Right cardiac atrium (tissue), 5 donors: ENCODE data around the gene PPP1R27. TPM values are rescaled to one million over a fixed set of nuclear protein-coding genes. Genes with fewer than 3 reads are reported as not detected.

Experiments used
- ATAC-seq, 2 donors: fragments of 200-7000 bp; cut with Tn5 transposase; one replicate each; pipeline versions ENCODE4 v1.8.0 to v1.9.1; 2020; ENCODE audit warnings: moderate library complexity in 2 of 2, mild to moderate bottlenecking in 1 of 2
- DNase-seq, 3 donors: peaks; one replicate each; pipeline ENCODE4 v3.0.0-alpha.2; 2020
- H3K27ac ChIP-seq: one replicate; pipeline ENCODE4 v1.5.1; 2013; ENCODE audit warnings: mild to moderate bottlenecking, low read length, control low read depth, moderate library complexity
- H3K27me3 ChIP-seq: one replicate; pipeline ENCODE4 v1.6.1; 2013; ENCODE audit not compliant: control insufficient read depth, insufficient read depth
- H3K4me1 ChIP-seq: one replicate; pipeline ENCODE4 v1.6.1; 2013; ENCODE audit warnings: low read length; ENCODE audit not compliant: control insufficient read depth, insufficient read depth
- H3K4me3 ChIP-seq: one replicate; pipeline ENCODE4 v1.5.1; 2013; ENCODE audit warnings: low read length, control low read depth
- H3K9me3 ChIP-seq: one replicate; pipeline ENCODE4 v1.6.1; 2013; ENCODE audit warnings: low read length; ENCODE audit not compliant: control insufficient read depth
- WGBS: extraction: QIAGEN DNeasy Blood & Tissue Kit; methylation state at CpG from one replicate; pipeline ENCODE4 v1.1.7; 2013; 5-methylcytosine and 5-hydroxymethylcytosine counted together
- intact Hi-C, 4 donors: fragments of 100-400 bp; cut with DNase I; formaldehyde crosslinking; loops; one replicate each; pipeline versions ENCODE4 v1.11.0 to v1.14.0; 2022 to 2023
- polyA plus RNA-seq: library from polyadenylated mRNA; stranded (reverse); fragments of 200-250 nt; gene quantifications from one replicate; pipeline ENCODE4 v1.2.3, GENCODE V29; 2013
- total RNA-seq, 4 donors: library from RNA; stranded (reverse); fragmentation: NEBNext Ultra II Directional; extraction: Animal tissue kit (Norgen Biotek cat#: 25700); gene quantifications; one replicate each; pipeline ENCODE4 v1.2.1, GENCODE V29; 2021
- donor health status: healthy with polysubstance abuse.
- donor health status: DM: no; HTN: yes; CAD: no.
- donor health status: DM: no; HTN: no; CAD: no.
- donor health status: DM: no; HTN: yes; CAD: no; lungs with severe emphysema.
- donor health status: DM: yes; HTN: yes; CAD: no.

PPP1R27 gene
- total and polyA plus RNA-seq, 5 donors, result 0.85 TPM; not detected in 4

- peak in 1 of 3 donors; percentile 0 for DNase-seq
- 88% methylated on average over 3 of the region's 3 CpGs for WGBS
- no peaks in the 10 kb centered on the region for H3K27me3 ChIP-seq
- no peak overlapping the region for H3K27ac ChIP-seq
- H3K4me1 ChIP-seq, result no peaks in the 10 kb centered on the region
- H3K9me3 ChIP-seq, result no peaks in the 10 kb centered on the region
- intact Hi-C loops, result no loop called here
- H3K4me3 ChIP-seq, result no peak overlapping the region
- no peak for ATAC-seq
Observed at GRCh38 chr17:81794074-81794476, 40.8 kb downstream of the PPP1R27 start.

- ATAC-seq (peak in 1 of 2 donors; percentile 13), DNase-seq (no peak)
- 90% methylated on average over 8 of the region's 8 CpGs for WGBS
- intact Hi-C loops, result no loop called here
- no peaks in the 10 kb centered on the region for H3K27me3 ChIP-seq
- H3K27ac ChIP-seq, result no peak overlapping the region
- H3K4me3 ChIP-seq, result no peak overlapping the region
- no peaks in the 10 kb centered on the region for H3K9me3 ChIP-seq
- H3K4me1 ChIP-seq, result no peaks in the 10 kb centered on the region
Observed at GRCh38 chr17:81792675-81793615, 41.9 kb downstream of the PPP1R27 start.

Other genes with a start within 250 kb of the PPP1R27 start
- 100 to 1,000 TPM in 1 of 4 donors, 10 to 100 TPM in 3; 83.5 to 106 (median 89.5) TPM for gene NPLOC4, start 197.9 kb downstream of the PPP1R27 start, total RNA-seq
- 36.8 TPM for gene NPLOC4, start 197.9 kb downstream of the PPP1R27 start, polyA plus RNA-seq
- under 1 TPM in 2 of 4 donors, not detected in 2; 0.24 to 0.31 TPM for gene TSPAN10, start 197.9 kb downstream of the PPP1R27 start, total RNA-seq
- gene TSPAN10, start 197.9 kb downstream of the PPP1R27 start, polyA plus RNA-seq, result 0.27 TPM
- gene PDE6G, start 178.5 kb downstream of the PPP1R27 start, total RNA-seq, result under 1 TPM in 1 of 4 donors, not detected in 3; 0.41 TPM
- not detected for gene PDE6G, start 178.5 kb downstream of the PPP1R27 start, polyA plus RNA-seq
- gene OXLD1, start 168.4 kb downstream of the PPP1R27 start, total RNA-seq, result 10 to 100 TPM; 20.7 to 27.9 (median 24.6) TPM
- gene OXLD1, start 168.4 kb downstream of the PPP1R27 start, polyA plus RNA-seq, result 41.0 TPM
- gene CCDC137, start 168.3 kb downstream of the PPP1R27 start, total RNA-seq, result 1 to 10 TPM; 5.0 to 7.8 (median 6.7) TPM
- 10.9 TPM for gene CCDC137, start 168.3 kb downstream of the PPP1R27 start, polyA plus RNA-seq
- 10 to 100 TPM; 13.2 to 24.4 (median 16.8) TPM for gene ARL16, start 151.3 kb downstream of the PPP1R27 start, total RNA-seq
- 20.9 TPM for gene ARL16, start 151.3 kb downstream of the PPP1R27 start, polyA plus RNA-seq
- 10 to 100 TPM; 42.1 to 50.3 (median 47.9) TPM for gene HGS, start 151.0 kb downstream of the PPP1R27 start, total RNA-seq
- gene HGS, start 151.0 kb downstream of the PPP1R27 start, polyA plus RNA-seq, result 48.6 TPM
- 100 to 1,000 TPM in 3 of 4 donors, 10 to 100 TPM in 1; 83.3 to 142 (median 112) TPM for gene MRPL12, start 131.7 kb downstream of the PPP1R27 start, total RNA-seq
- gene MRPL12, start 131.7 kb downstream of the PPP1R27 start, polyA plus RNA-seq, result 310 TPM
- 10 to 100 TPM in 1 of 4 donors, 1 to 10 TPM in 3; 5.9 to 11.4 (median 9.6) TPM for gene SLC25A10, start 122.8 kb downstream of the PPP1R27 start, total RNA-seq
- 18.6 TPM for gene SLC25A10, start 122.8 kb downstream of the PPP1R27 start, polyA plus RNA-seq
- not detected for gene GCGR, start 30.9 kb downstream of the PPP1R27 start, total RNA-seq
- not detected for gene GCGR, start 30.9 kb downstream of the PPP1R27 start, polyA plus RNA-seq
- 100 to 1,000 TPM in 2 of 4 donors, 10 to 100 TPM in 2; 88.1 to 120 (median 96.5) TPM for gene MCRIP1, start 1.8 kb downstream of the PPP1R27 start, total RNA-seq
- 146 TPM for gene MCRIP1, start 1.8 kb downstream of the PPP1R27 start, polyA plus RNA-seq
- gene P4HB, start 25.5 kb upstream of the PPP1R27 start, total RNA-seq, result 100 to 1,000 TPM; 272 to 375 (median 350) TPM
- gene P4HB, start 25.5 kb upstream of the PPP1R27 start, polyA plus RNA-seq, result 278 TPM
- 100 to 1,000 TPM; 113 to 217 (median 142) TPM for gene ARHGDIA, start 36.3 kb upstream of the PPP1R27 start, total RNA-seq
- gene ARHGDIA, start 36.3 kb upstream of the PPP1R27 start, polyA plus RNA-seq, result 101 TPM
- 10 to 100 TPM; 32.5 to 46.2 (median 39.1) TPM for gene ALYREF, start 56.5 kb upstream of the PPP1R27 start, total RNA-seq
- 18.9 TPM for gene ALYREF, start 56.5 kb upstream of the PPP1R27 start, polyA plus RNA-seq
- gene ANAPC11, start 56.7 kb upstream of the PPP1R27 start, total RNA-seq, result 100 to 1,000 TPM; 135 to 167 (median 148) TPM
- 338 TPM for gene ANAPC11, start 56.7 kb upstream of the PPP1R27 start, polyA plus RNA-seq
- under 1 TPM; 0.14 to 0.53 (median 0.29) TPM for gene NPB, start 67.2 kb upstream of the PPP1R27 start, total RNA-seq
- gene NPB, start 67.2 kb upstream of the PPP1R27 start, polyA plus RNA-seq, result 0.32 TPM
- 10 to 100 TPM; 16.7 to 24.8 (median 18.6) TPM for gene PCYT2, start 76.3 kb upstream of the PPP1R27 start, total RNA-seq
- 28.5 TPM for gene PCYT2, start 76.3 kb upstream of the PPP1R27 start, polyA plus RNA-seq
- gene SIRT7, start 83.1 kb upstream of the PPP1R27 start, total RNA-seq, result 10 to 100 TPM in 1 of 4 donors, 1 to 10 TPM in 3; 7.6 to 10.1 (median 8.9) TPM
- 7.3 TPM for gene SIRT7, start 83.1 kb upstream of the PPP1R27 start, polyA plus RNA-seq
- gene MAFG, start 92.7 kb upstream of the PPP1R27 start, total RNA-seq, result 10 to 100 TPM; 16.6 to 28.9 (median 26.0) TPM
- gene MAFG, start 92.7 kb upstream of the PPP1R27 start, polyA plus RNA-seq, result 18.4 TPM
- gene PYCR1, start 102.2 kb upstream of the PPP1R27 start, total RNA-seq, result 1 to 10 TPM; 2.7 to 8.5 (median 6.7) TPM
- gene PYCR1, start 102.2 kb upstream of the PPP1R27 start, polyA plus RNA-seq, result 4.3 TPM
- 1 to 10 TPM in 2 of 4 donors, under 1 TPM in 1, not detected in 1; 0.51 to 1.9 (median 1.4) TPM for gene MYADML2, start 112.2 kb upstream of the PPP1R27 start, total RNA-seq
- 1.2 TPM for gene MYADML2, start 112.2 kb upstream of the PPP1R27 start, polyA plus RNA-seq
- not detected for gene NOTUM, start 126.1 kb upstream of the PPP1R27 start, total RNA-seq
- gene NOTUM, start 126.1 kb upstream of the PPP1R27 start, polyA plus RNA-seq, result 0.05 TPM
- gene ASPSCR1, start 142.6 kb upstream of the PPP1R27 start, total RNA-seq, result 10 to 100 TPM; 16.6 to 28.9 (median 21.6) TPM
- gene ASPSCR1, start 142.6 kb upstream of the PPP1R27 start, polyA plus RNA-seq, result 20.1 TPM
- 10 to 100 TPM; 20.1 to 28.6 (median 26.0) TPM for gene CENPX, start 187.8 kb upstream of the PPP1R27 start, total RNA-seq
- 31.2 TPM for gene CENPX, start 187.8 kb upstream of the PPP1R27 start, polyA plus RNA-seq
- gene LRRC45, start 188.3 kb upstream of the PPP1R27 start, total RNA-seq, result 1 to 10 TPM; 3.2 to 6.7 (median 6.0) TPM
- gene LRRC45, start 188.3 kb upstream of the PPP1R27 start, polyA plus RNA-seq, result 4.9 TPM
- 1 to 10 TPM; 1.0 to 2.0 (median 1.5) TPM for gene RAC3, start 196.6 kb upstream of the PPP1R27 start, total RNA-seq
- gene RAC3, start 196.6 kb upstream of the PPP1R27 start, polyA plus RNA-seq, result 2.4 TPM
- 100 to 1,000 TPM; 127 to 181 (median 168) TPM for gene DCXR, start 202.6 kb upstream of the PPP1R27 start, total RNA-seq
- gene DCXR, start 202.6 kb upstream of the PPP1R27 start, polyA plus RNA-seq, result 196 TPM
- 10 to 100 TPM; 19.0 to 25.1 (median 20.2) TPM for gene RFNG, start 216.8 kb upstream of the PPP1R27 start, total RNA-seq
- 25.4 TPM for gene RFNG, start 216.8 kb upstream of the PPP1R27 start, polyA plus RNA-seq
- gene GPS1, start 216.8 kb upstream of the PPP1R27 start, total RNA-seq, result 10 to 100 TPM; 87.1 to 93.7 (median 90.6) TPM
- gene GPS1, start 216.8 kb upstream of the PPP1R27 start, polyA plus RNA-seq, result 75.1 TPM
- 10 to 100 TPM; 51.3 to 63.1 (median 58.4) TPM for gene DUS1L, start 230.8 kb upstream of the PPP1R27 start, total RNA-seq
- 82.1 TPM for gene DUS1L, start 230.8 kb upstream of the PPP1R27 start, polyA plus RNA-seq